Suppressor macrophage (primary cell): ENCODE measurements around the gene CDK11A.

ENCODE experiments used
- DNase-seq, 4 experiments: peaks; one replicate each; pipeline ENCODE4 v3.0.0-alpha.2; 2020 to 2022
- total RNA-seq, 17 experiments: gene quantifications; one replicate each; lab custom pipeline; 2026; ENCODE audit warnings: mixed read lengths in 6 of 17, inconsistent platforms in 3 of 17; lab: John Stamatoyannopoulos, UW

CDK11A gene
- total RNA-seq = 0.42 to 3.2 (median 0.87) reads per million in 17 experiments

DNA sequence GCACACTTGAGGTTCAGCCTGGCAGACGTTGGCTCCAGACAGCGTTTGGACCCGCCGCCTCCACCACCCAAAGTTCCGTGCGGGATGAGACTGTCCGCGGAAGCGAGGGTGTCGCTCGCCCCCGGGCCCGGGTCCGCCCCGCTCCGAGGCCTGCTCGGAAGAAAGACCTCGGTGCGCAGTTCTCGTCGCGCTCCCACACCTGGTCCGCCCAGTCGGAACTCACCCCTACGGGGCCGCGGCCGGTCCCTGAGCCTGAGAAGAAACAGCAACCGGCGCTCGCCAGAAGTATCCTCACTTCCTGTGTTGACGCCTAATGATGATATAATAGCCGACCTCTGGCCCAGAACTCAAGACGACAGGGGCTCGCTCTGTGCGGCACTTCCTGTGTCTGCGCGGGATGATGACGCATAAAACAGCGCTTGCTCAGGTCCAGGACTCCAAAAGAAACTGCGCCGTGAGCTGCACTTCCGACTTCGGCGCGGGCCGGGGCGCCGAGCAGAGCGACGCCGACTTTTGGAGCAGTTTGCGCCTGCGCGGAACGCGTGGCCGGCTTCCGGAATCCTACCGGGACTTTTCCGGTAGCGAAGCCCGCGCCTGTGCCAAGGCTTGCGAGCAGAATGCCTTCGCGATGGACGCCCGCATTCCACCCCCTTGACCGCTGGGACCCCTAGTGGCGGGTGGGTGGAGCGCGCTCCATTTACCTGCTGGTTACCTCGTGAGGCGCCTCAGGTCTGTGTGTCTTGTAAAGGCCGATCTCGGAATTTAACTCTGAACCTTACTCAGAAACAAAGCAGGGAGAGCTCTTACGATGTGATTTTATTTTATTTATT lies at the start of gene CDK11A:
Gene CDK11A, minus strand, starts transcription at position 323 of the 830 bp plus-strand sequence. CDS start 1,539 bp downstream, outside the sequence.
- DNase-seq = peak; percentile 98 to 100 (median 99)

DNA sequence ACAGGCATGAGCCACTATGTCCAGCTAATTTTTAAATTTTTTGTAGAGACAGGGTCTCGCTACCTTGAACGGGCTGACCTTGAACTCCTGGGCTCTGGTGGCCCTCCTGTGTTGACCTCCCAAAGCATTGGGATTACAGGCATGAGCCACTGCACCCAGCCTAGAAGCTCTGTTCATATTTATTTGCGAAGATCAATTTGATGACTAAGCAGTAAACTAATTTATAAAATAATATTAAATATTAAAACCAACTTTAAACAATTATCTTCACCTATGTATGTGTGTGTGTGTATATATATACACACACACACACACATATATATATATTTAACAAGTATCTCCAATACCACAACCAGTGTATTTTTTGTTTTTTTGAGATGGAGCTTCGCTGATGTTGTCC lies 49.7 kb upstream of the CDK11A start:
- DNase-seq = no peak

DNA sequence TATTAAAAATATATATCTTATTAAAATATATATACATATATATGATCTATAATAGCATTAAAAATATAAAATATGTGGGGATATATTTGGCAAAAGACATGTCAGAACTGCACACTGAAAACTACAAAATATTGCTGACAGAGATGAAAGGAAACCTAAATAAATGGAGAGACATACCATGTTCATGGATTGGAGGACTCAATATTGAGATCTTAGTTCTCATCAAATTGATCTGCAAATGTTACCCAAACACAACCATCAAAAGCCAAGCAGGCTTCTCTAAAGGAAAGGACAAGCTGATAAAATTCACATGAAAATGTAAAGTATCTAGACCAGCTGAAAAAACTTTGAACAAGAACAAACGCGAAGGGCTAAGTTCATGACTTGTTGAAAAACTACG lies 46.9 kb upstream of the CDK11A start:
- no peak for DNase-seq

DNA sequence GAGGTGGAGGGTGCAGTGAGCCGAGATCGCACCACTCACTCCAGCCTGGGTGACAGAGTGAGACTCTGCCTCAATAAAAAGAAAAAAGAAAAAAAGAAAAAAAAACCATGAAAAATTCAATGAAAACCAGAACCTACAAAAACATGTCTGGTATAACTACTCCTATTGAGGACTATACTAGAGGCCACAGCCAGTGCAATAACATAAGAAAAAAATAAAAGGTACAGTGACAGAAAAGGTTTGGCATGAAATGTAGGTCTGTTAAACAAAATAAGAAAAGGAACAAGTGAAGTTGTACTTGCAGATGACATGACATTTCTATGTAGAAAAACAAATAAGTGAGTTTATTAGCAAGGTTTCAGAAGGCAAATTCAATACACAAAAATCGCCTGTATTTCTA lies 45.9 kb upstream of the CDK11A start:
- DNase-seq = no peak

DNA sequence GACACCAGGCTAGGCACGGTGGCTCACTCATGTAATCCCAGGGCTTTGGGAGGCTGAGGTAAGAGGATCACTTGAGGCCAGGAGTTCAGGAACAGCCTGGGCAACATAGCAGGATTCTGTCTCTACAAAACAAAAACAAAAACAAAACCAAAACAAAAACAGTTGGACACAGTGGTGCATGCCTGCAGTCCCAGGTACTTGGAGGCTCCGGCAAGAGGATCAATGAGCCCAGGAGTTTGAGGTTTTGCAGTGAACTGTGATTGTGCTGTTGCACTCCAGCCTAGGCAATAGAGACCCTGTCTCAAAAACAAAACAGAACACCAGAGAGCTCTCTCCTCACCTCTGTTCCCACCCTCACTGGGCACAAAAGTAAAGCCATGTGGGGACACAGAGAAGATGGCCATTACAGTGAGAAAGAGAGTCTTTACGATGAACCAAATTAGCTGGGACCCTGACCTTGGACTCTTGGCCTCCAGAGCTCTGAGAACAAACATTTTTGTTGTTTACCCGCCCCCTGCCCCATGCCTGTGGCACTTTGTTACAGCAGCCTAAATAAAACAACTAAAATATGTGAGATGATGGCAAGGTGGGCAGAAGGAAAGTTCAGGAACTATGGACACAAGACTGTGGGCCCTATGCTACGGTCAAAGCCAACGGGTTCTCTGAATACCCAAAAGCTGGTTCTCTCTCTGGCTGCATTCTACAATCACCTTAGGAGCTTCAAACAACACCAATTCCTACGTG lies 44.3 kb upstream of the CDK11A start:
- no peak for DNase-seq

DNA sequence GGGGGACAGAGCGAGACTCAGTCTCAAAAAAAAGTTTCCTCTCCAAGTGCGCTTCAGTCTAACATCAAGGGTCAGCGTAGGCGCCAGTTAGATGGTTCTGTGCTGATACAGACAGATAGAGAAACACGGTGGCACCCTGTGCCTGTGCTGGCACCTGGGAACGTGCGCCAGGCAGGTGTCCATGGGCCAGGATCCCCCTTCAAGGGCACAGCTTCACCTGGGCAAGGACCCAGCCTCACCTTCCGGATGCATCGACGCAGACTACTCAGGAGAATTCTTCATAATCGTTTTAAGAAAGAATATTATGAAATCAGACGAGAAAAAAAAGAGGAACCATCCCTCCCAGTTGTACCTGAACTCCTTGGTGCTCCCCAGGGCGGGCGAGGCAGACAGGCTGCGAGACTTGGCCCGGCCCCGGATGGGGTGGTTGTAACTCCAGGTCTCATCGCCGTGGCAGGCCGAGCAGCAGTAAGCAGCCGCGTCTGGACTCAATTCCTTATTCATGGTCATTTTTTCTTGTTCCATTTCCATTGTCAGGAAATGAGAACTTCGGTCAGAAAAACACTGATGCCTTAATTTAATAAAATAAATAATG lies 40.8 kb upstream of the CDK11A start:
- peak in 3 of 4 experiments; percentile 26 to 36 (median 29) for DNase-seq

DNA sequence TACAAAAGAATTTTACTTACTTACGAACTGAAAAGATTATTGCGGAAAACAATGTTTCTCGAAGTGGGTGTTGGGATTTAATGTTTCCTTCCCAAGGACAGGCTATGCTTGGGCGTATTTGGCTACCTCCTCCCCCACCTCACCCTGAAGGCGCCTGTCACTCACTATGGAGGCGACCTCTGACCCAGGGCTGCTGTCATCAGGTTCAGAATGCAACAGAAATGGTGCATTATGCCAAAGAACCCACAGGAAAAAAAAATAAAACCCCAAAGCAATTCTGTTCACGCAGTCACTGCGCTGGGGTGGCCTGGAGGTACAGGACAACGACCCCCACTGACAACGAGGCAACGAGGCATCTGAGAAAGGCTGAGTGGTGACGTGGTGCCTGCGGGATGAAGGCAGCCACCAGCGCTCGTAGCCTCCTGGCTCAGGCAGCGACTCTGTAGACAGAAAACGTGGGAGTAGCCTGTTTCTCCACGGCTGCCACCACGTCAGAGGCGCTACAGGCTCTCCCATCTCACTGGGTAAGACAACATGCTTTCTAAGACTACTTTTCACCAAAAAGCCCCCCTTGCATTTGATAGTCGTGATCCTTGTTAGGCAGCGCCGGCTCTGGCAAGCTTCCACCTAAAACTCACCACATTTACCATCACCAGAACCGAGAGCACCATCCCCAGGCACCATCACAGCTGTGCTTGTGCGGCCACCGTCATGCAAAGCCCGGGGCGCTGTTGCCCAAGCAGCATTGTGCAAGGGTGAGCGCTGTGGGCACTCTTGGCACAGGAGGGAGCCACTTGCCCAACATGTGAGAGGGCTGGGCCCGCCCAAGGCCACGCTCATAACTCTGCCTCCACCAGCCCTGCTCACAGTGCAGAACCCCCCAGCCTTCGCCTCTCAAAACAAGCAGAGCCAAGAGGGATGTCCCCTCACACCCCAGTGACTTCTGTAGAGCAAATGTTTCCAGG lies 39.8 kb upstream of the CDK11A start:
- DNase-seq = peak; percentile 88 to 94 (median 94)

DNA sequence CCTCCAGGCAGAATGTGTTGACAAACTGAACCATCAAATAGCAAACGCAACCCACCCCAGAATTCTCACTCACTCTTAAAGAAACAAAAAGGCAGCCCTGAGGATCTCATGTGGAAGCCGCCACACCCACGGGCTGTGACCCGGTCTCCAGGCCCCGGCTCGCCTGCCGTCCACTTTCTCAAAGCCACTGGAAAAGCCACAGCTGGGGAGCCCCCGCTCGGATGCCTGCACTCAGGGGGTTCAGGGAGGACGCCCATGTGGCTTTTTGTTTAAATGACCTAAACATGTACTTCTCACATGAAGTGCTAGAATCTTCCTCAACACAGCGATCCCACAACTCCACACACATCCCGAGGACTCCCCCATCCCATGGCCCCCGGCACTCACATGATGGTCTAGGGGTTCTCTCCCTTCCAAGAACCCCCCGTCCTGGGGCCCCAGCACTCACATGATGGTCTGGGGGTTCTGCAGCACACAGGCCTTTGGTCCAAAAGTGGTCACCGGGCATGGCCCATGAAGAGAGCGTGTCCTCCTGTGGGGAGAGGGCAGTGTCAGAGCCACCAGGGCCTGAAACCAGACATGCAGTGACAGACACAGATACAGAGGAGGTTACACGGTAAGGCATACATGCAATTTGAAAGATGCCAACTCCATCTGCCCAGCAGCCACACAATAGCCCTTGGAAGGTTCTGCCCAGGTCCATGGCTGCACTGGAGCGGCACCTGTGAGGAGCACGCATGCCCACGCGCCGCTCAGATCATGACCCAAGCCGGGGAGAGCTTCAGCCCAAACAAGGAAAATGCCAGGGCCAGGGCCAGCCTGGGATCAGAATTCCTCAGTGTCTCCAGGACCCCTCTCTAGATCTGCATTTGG lies 37.6 kb upstream of the CDK11A start:
- DNase-seq = no peak

DNA sequence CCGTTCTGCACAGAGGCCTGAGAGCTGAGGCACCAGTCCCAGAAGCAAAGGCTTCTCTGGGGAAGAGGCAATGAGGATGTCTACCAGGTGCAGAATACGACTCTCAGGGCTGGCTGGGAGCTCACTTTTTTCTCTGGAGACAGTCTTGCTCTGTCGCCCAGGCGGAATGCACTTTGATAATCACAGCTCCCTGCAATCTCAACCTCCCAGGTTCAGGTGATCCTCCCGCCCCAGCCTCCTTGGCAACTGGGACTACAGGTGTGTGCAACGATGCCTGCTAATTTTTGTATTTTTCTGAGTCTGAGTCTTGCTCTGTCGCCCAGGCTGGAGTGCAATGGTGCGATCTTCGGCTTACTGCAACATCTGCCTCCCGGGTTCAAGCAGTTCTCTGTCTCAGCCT lies 36.6 kb upstream of the CDK11A start:
- DNase-seq = no peak

DNA sequence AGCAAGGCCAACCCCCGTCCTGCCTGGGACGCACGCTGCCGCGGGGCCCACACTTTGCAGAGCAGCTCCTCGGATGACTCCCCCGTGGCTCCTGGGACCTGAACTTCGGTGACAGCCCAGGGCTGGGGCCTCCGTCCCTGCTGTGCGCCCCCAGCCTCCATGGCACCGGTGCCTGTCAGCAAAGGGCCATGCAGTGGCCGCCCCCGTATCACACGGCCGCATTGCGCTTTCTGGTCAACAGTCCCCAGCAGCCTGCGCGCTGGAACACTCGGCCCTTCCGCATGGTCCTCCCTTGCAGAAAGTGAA lies 36.1 kb upstream of the CDK11A start:
- no peak for DNase-seq

DNA sequence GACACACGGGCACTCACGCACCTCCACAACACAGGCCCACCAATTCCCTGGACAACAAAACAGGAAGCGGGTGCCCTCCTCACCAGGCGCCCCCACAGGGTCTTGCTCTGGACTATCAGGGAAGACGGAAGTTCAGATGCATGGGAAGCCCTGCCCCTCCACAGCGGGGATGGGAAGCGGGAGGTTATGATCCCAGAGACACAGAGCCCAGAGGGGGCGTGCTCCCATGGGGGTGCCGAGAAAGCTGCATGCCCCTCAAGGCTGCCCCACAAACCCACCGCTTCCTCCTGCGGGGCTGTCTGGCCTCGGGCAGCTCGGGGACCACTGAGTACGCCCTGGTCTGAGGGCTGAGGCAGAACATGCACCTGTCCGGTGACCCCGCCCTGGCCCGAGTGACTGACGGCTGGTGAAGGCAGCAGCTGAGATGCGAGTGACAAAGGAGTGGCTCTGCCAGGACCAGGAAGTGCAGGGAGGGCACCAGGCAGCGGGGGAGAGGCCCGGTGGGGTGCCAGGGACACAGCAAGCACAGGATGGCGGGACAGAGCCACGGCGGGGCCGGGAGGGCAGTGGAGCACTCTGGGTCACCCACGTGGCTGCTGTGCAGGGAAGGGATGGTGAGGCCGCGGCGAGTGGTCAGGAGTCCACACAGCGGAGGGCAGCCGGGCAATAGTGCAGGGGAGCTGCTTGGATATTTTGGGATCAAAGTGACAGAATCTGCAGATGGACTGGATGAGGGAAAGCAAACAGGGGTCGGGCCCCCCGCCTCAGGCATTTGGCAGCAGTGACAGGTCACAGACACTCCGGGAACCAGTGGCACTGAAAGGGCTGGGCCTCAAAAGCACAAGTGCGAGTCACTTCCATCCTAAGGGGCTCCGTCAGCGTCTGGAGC lies 35.5 kb upstream of the CDK11A start:
- no peak for DNase-seq

DNA sequence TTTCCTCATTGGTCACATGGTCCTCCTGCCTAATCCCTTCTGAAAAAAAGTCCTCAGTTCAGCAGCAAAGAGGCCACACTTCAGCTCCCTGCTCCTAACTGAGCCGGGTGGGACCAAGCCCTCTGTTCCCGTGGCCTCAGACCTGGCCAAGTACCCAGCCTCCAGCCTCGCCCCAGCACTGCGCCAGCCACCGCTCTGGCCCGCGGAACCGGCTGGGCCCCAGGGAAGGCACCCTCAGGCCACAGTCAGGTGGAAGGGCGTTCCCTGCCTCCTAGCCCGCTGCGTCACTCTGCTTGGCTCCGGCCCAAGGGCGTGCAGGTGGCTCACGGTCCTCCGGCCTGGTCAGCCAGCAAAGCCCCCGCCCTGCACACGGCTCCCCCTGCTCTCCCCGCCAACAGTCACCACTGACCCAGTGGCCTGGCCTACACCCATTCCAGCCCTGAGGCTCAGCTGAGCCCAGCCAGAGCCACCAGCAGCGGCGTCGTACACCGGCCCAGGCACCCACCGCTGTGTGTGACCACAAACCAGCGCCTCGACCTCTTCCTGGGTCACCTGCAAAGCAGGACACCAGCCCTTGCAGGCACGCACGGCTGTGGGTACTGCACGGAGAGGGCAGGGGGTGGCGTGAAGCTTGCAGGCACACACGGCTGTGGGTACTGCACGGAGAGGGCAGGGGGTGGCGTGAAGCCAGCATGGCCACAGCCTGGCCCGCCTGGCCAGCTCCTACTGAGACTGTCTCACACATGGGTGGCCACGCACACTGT lies 34.7 kb upstream of the CDK11A start:
- DNase-seq = peak in 1 of 4 experiments; percentile 19

DNA sequence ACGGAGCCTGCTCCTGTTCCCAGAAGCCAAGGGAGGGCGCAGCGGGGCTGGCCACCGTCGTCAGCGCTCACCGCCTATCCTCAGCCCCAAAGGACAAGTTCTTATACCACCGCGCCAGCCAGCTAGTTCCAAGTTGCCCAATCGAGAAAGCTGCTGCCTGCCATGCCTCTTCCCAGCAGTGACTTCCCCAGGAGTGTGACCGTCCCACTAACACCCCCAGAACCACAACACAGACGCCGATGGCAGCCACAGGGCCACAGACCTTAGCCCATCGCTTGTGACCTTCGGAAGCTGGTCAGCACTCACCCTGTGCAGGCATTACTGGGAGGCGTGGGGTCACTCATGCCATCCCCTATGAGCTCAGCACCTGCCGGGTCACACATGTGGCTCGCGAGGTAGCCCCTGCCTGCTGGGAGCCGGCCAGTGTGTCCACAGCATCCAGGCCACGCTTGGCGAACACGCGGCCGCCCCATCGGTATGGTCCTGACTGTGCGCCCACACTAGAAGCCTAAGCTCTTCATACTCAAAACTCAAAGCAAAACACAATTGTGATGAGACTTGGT lies 34.0 kb upstream of the CDK11A start:
- DNase-seq = no peak

DNA sequence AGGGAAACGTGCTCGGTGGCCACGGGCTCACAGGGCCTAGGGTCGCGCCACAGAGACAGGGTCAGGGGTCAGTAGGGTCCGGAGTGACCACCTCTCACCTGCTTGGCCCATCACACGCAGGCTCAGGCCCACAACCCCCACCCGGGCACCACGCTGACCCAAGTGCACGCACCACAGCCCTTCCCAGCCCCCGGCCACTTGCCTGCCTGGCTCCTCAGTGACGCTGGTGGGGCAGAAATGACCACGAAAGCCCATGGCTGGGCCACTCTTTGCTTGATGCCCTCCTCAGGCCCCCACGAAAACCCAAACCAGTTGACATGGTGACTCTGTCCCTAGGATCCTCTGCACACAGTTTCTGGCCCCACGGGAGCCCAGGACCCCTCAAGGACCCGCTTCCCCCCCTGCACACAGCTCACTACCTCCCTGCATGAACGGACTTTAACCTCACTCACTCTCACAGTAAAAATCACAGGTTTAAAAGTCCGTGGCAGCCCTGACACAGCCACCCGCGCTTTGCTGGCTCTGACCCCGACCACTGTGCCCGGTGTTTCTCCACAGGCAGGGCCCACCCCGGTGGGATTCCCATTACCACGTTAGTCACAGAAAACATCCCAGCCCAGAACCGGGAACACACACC lies 33.4 kb upstream of the CDK11A start:
- DNase-seq = no peak

DNA sequence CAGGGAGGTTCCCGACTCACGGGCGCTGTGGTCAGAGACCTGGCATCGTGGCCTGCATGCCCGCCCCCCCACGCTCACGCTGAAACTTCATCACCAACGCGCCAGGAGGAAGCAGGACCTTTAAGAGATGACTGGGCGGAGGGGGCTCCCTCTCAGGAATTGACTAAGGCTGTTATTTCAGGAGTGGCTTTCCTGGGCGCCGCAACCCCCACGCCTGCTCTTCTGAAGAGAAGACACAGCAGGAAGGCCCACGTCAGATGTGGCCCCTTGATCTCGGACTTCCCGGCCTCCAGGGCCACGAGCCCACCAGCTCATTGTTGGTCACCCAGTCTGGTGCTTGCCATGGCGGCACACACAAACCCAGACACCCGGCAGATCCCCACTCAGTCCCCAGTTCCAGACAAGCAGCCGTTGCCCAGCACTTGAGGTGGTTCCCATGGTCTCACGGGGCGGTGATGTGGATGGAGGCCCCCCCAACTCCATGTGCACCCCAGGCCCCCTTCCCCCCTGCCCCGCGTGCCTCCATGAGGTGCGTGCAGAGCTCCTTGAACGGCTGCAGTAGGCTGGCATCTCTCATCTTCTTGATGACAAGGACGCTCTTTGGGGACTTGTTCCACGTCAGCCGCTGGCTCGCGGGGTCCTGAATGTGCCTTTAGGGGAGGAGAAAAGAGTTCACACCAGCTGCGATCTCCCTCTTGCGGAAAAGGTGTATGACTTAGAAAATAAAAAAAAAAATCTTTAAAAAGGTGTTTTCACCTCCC lies 32.7 kb upstream of the CDK11A start:
- no peak for DNase-seq

DNA sequence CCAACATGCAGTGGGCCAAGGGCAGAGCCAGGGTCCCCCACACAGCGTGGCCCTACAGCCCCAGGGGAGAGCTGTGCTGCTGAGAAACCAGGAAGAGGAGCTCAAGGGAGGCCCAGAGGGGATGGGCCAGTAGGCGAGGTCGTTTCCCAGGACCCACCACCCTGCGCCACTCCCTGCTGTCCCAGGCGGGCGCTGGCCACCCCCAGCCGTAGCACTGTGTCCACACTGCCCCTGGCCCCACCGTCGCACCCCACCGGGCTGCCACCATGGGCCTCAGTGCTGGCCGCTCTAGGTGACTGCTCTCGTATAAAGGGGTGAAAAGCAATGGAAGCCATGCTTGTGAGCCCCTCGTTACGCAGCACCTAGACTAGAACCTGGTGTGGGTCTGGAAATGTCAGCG lies 31.7 kb upstream of the CDK11A start:
- DNase-seq = no peak

DNA sequence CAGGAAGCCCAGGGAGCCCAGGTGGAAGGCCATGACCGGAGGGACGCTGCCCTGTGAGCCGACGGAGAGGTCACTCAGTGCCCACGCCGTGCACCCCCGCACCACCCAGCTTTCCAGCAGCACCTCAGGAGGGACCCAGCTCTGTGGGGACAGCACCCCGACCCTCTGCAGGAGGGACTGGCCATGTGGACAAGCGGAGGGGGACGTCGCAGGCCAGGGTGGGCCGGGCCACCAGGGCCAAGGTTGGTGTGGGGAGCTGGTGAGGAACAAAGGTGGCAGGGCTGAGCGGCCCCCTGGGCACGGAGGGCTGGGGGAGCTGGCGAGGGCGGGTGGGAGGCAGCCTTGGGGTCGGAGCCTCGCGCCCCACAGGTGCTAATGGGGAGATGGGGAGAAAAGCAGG lies 31.3 kb upstream of the CDK11A start:
- no peak for DNase-seq
